Psoas muscle (tissue), 8 donors: ENCODE data around the gene HBP1. TPM values are rescaled to one million over a fixed set of nuclear protein-coding genes. Genes with fewer than 3 reads are reported as not detected.

ENCODE experiments used
- ATAC-seq, 4 donors: fragments of 200-7000 bp; cut with Tn5 transposase; one replicate each; pipeline ENCODE4 v1.9.1; 2020; ENCODE audit warnings: moderate library complexity in 3 of 4, mild to moderate bottlenecking in 2 of 4
- DNase-seq, 2 donors: peaks; one replicate each; pipeline ENCODE4 v3.0.0-alpha.2; 2020
- H3K27ac ChIP-seq: fragments of 200-600 bp; one replicate; pipeline ENCODE4 v1.8.0; 2022
- H3K27me3 ChIP-seq, 3 donors: fragments of 200-600 bp in 1 of 3; one replicate each; pipeline versions ENCODE4 v1.6.1 to v1.8.0; 2013 to 2022; ENCODE audit warnings: low read length in 2 of 3, mild to moderate bottlenecking in 2 of 3, moderate library complexity in 1 of 3; ENCODE audit not compliant: insufficient read depth in 3 of 3
- H3K36me3 ChIP-seq, 2 donors: fragments of 200-600 bp in 1 of 2; one replicate each; pipeline versions ENCODE4 v1.6.1 to v1.8.0; 2013 to 2022; ENCODE audit warnings: low read depth in 1 of 2, mild to moderate bottlenecking in 1 of 2, moderate library complexity in 1 of 2; ENCODE audit not compliant: insufficient read depth in 1 of 2
- H3K4me1 ChIP-seq: fragments of 200-600 bp; one replicate; pipeline ENCODE4 v1.8.0; 2022
- H3K4me3 ChIP-seq: fragments of 200-600 bp; one replicate; pipeline ENCODE4 v1.8.0; 2022; ENCODE audit warnings: mild to moderate bottlenecking
- H3K9me3 ChIP-seq: fragments of 200-600 bp; one replicate; pipeline ENCODE4 v1.8.0; 2022
- CTCF ChIP-seq: fragments of 200-600 bp; IDR thresholded peaks from one replicate; pipeline ENCODE4 v1.8.0; 2022; ENCODE audit warnings: antibody characterized with exemption
- WGBS, 3 donors: extraction: QIAGEN DNeasy Blood & Tissue Kit; methylation state at CpG; one replicate each; pipeline versions ENCODE4 v1.1.6 to v1.1.7; 2013; 5-methylcytosine and 5-hydroxymethylcytosine counted together
- intact Hi-C, 2 donors: fragments of 100-400 bp; cut with DNase I; formaldehyde crosslinking; loops; one replicate each; pipeline versions ENCODE4 v1.11.0 to v1.14.2; 2022
- polyA plus RNA-seq, 3 donors: library from polyadenylated mRNA; stranded (reverse); fragments of 200-250 nt; gene quantifications; one replicate each; pipeline ENCODE4 v1.2.3, GENCODE V29; 2013
- total RNA-seq, 4 donors: library from RNA; stranded (reverse); fragmentation: NEBNext Ultra II Directional in 2 of 4; extraction: Animal tissue kit (Norgen Biotek cat#: 25700) in 2 of 4; gene quantifications; one replicate each; pipeline versions ENCODE4 v1.2.1 to v1.2.4, GENCODE V29; 2021 to 2023
- donor health status: healthy with polysubstance abuse.
- donor health status: DM: no; HTN: no; CAD: no; lungs with moderate emphysema.
- donor health status: Bipolar disorder and iron deficiency.
- donor health status: healthy.
- donor health status: DM: yes; HTN: yes; CAD: no.
- donor health status: DM: no; HTN: no; CAD: no.
- donor health status: DM: no; HTN: no; CAD: no.
- donor health status: DM: yes; HTN: yes; CAD: no.

The HBP1 gene
- total and polyA plus RNA-seq, 7 donors: 14.6 to 76.7 (median 69.5) TPM

GRCh38 chr7:107173691-107174406 lies 5.0 kb downstream of the HBP1 start:
- WGBS, 3 donors: 20 to 31% (median 27%) methylated on average over 4 of the region's 4 CpGs
- Histone ChIP-seq H3K27ac (peak overlapping the region; percentile 24), H3K36me3 (no peaks in the 10 kb centered on the region), H3K4me3 (peak overlapping the region; percentile 17), H3K27me3 (no peaks in the 10 kb centered on the region), H3K9me3 (no peaks in the 10 kb centered on the region), H3K4me1 (peaks cover 71% of the 10 kb centered on the region)
- ATAC-seq (no peak), DNase-seq (no peak)
- intact Hi-C loops: loop anchor here in 1 of 2 donors (10.0 kb wide), 1 partner anchor 701 kb away; no protein-coding TSS in a partner anchor
- no peak for TF ChIP-seq CTCF

- ATAC-seq (peak; percentile 65 to 89 (median 77)), DNase-seq (no peak)
- Histone ChIP-seq H3K27ac (peak overlapping the region; percentile 54), H3K36me3 (peaks cover 0 to 45% of the 10 kb centered on the region in 2 donors), H3K9me3 (no peaks in the 10 kb centered on the region), H3K4me3 (no peak overlapping the region), H3K27me3 (no peaks in the 10 kb centered on the region), H3K4me1 (peaks cover 48% of the 10 kb centered on the region)
- TF ChIP-seq CTCF: no peak
- intact Hi-C loops: loop anchor here in 1 of 2 donors (10.0 kb wide), 1 partner anchor 695 kb away; no protein-coding TSS in a partner anchor
- 54 to 74% (median 60%) methylated on average over 14 of the region's 14 CpGs for WGBS, 3 donors
Measured at GRCh38 chr7:107179326-107180164, 10.7 kb downstream of the HBP1 start.

- DNase-seq: peak in 1 of 2 donors; percentile 26
- peak in 2 of 4 donors; percentile 27 to 39 for ATAC-seq
- WGBS, 3 donors: 8 to 24% (median 21%) methylated on average over 1 of the region's 1 CpG
Measured at GRCh38 chr7:107180378-107180777, 11.6 kb downstream of the HBP1 start.

DNA sequence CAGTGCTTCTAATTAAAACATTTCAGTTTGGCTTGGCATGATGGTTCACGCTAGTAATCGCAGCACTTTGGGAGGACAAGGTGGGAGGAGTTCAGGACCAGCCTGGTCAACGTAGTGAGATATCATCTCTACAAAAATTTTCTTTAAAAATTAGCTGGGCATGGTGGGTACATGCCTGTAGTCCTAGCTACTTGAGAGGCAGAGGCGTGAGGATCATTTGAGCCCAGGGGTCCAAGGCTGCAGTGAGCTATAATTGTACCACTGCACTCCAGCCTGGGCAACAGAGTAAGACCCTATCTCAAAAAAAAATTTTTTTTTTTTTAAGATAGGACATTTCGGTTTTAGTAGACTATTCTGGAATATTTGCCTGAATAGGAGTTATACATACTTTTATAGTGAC lies 12.4 kb downstream of the HBP1 start:
- no peak for DNase-seq
- Histone ChIP-seq H3K9me3 (no peaks in the 10 kb centered on the region), H3K36me3 (peaks cover 0 to 61% of the 10 kb centered on the region in 2 donors), H3K4me3 (no peak overlapping the region), H3K27me3 (no peaks in the 10 kb centered on the region), H3K4me1 (peaks cover 40% of the 10 kb centered on the region), H3K27ac (peak overlapping the region; percentile 54)
- no peak for TF ChIP-seq CTCF
- intact Hi-C loops: no loop called here
- 92 to 95% (median 92%) methylated on average over 5 of the region's 5 CpGs for WGBS, 3 donors
- no peak for ATAC-seq

More at GRCh38 chr7:107180378-107180777, 11.6 kb downstream of the HBP1 start:
- peaks cover 42% of the 10 kb centered on the region for H3K4me1 ChIP-seq
- H3K9me3 ChIP-seq: no peaks in the 10 kb centered on the region
- H3K36me3 ChIP-seq: peaks cover 0 to 53% of the 10 kb centered on the region in 2 donors
- TF ChIP-seq CTCF: no peak
- H3K27me3 ChIP-seq: no peaks in the 10 kb centered on the region
- peak overlapping the region; percentile 54 for H3K27ac ChIP-seq
- intact Hi-C loops: no loop called here
- no peak overlapping the region for H3K4me3 ChIP-seq
